Body of pancreas (tissue), 4 donors: Measurements from ENCODE around the gene CRIP1. TPM values are rescaled to one million over a fixed set of nuclear protein-coding genes. Genes with fewer than 3 reads are reported as not detected.

Experiments
- ATAC-seq: fragments of 150-250 bp; one replicate; pipeline ENCODE4 v1.9.1; 2016
- DNase-seq, 4 donors: peaks; one replicate each; pipeline ENCODE4 v3.0.0-alpha.2; 2019
- H3K27ac ChIP-seq, 4 donors: fragments of 200-600 bp; sonication (generic); 1 replicate in 3 of 4; 2 replicates in 1 of 4; pipeline versions ENCODE4 v1.5.1 to v1.6.1; 2016 to 2019; ENCODE audit warnings: mild to moderate bottlenecking in 1 of 4, mixed read lengths in 1 of 4, moderate library complexity in 1 of 4
- H3K27me3 ChIP-seq, 2 donors: fragments of 200-600 bp; sonication (generic); one replicate each; pipeline ENCODE4 v1.6.0; 2016; ENCODE audit warnings: mild to moderate bottlenecking in 1 of 2
- H3K36me3 ChIP-seq, 2 donors: fragments of 200-600 bp; sonication (generic); replicated peaks in 1 of 2; 2 replicates each; pipeline ENCODE4 v1.5.1; 2016; ENCODE audit warnings: low read depth in 2 of 2; ENCODE audit not compliant: insufficient read depth in 1 of 2
- H3K4me1 ChIP-seq: fragments of 200-600 bp; sonication (generic); one replicate; pipeline ENCODE4 v1.6.0; 2016
- H3K4me3 ChIP-seq, 2 donors: fragments of 200-600 bp; sonication (generic); 1 replicate in 1 of 2; 2 replicates in 1 of 2; pipeline ENCODE4 v1.5.1; 2016 to 2019
- H3K9me3 ChIP-seq, 3 donors: fragments of 200-600 bp; sonication (generic); 1 replicate in 2 of 3; 2 replicates in 1 of 3; pipeline ENCODE4 v1.5.1; 2016
- CTCF ChIP-seq, 7 experiments: fragments of 450-650 bp in 4 of 7; fragments of 200-600 bp in 3 of 7; sonication (generic) in 3 of 7; IDR thresholded peaks; one replicate each; pipeline ENCODE4 v1.5.1; 2016 to 2019; ENCODE audit warnings: antibody characterized with exemption in 7 of 7
- POLR2A ChIP-seq, 3 donors: fragments of 450-650 bp; IDR thresholded peaks; one replicate each; pipeline ENCODE4 v1.6.1; 2016; ENCODE audit warnings: antibody characterized with exemption in 3 of 3, mild to moderate bottlenecking in 2 of 3
- WGBS, 2 donors: methylation state at CpG; one replicate each; pipeline ENCODE4 v1.1.5; 2017; 5-methylcytosine and 5-hydroxymethylcytosine counted together
- intact Hi-C: fragments of 100-400 bp; cut with DNase I; formaldehyde crosslinking; loops from one replicate; pipeline ENCODE4 v1.15.1; 2023
- total RNA-seq, 2 donors: library from RNA; depleted of rRNA; stranded (reverse); fragments of >200 nt; gene quantifications; one replicate each; pipeline ENCODE4 v1.1.0, GENCODE V29; 2016

The CRIP1 gene
- total RNA-seq, 2 donors from 2014 or later: 2.6 to 5.4 TPM

DNA sequence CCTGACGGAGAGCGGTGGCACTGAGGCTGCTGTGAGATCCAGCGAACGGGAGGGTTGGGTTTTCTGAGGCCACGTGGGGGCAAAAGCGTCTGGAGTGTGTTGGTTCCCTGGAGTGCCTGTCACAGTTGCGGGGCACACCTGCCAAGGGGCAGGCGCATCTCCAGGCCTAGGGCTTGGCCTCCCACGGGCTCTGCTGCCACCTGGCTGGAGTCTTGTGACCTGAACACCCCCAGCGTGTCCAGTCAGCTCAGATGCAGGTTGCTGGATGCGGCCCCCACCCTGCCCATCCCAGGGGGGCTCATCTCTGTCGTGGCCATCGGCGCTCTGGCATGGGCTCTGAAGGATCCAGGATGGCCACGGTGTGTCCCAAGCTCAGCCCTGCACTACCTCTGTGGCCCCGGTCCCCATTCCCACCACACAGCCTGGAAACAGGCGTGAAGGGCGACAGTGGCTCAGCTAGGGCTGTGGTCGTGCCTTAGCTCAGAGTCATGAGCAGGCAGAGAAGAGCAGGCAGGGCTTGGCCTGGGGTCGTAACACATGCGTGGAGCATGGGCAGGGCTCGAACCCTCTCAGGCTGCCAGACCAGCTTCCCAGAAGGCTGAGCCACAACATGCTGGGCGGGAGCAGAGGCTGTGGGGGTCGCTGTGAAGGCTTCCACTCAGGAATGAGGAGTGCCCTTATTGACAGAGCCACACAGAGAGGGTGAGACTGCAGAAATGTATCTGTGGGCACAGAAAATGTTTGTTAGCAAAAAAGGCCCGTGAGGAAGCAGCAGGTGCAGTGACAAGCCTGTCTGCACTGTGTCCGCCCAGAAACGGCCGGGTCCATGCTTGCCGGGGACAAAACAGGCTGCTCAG is 35.6 kb upstream of the CRIP1 start:
- no peak for DNase-seq
- peaks cover 0 to 7% of the 10 kb centered on the region in 2 donors for H3K36me3 ChIP-seq

DNA sequence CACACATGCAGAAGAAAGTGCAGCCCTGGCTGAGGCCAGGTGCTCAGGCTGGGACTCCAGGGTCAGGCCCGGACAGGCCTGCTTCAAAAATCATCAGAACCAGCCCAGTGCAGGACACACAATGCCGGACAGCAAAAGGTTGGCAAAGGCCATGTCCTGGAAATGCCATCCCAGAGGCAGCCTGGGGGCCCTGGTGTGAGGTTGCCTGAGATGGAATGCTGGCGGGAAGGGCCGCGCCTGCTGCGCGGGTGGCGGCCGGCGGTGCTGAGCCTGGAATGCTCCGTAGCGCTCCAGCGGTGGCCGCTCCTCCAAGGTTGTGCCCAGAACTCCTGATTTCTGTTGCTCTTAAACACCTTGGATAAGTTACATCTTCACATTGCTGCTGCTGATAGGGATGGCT is 33.7 kb upstream of the CRIP1 start:
- H3K36me3 ChIP-seq: peaks cover 0 to 7% of the 10 kb centered on the region in 2 donors
- no peak for TF ChIP-seq CTCF (IDR thresholded peaks at IDR 0.05)
- no peak for TF ChIP-seq POLR2A (IDR thresholded peaks at IDR 0.05)
- intact Hi-C loops: no loop called here
- 83 to 93% methylated on average over 1 to 14 of the region's 14 CpGs for WGBS, 2 donors
- H3K4me3 ChIP-seq: no peak overlapping the region
- H3K9me3 ChIP-seq: no peaks in the 10 kb centered on the region
- H3K4me1 ChIP-seq: peaks cover 11% of the 10 kb centered on the region
- ATAC-seq (no peak), DNase-seq (no peak)
- no peaks in the 10 kb centered on the region for H3K27me3 ChIP-seq
- no peak overlapping the region for H3K27ac ChIP-seq

More for the DNA sequence above, 35.6 kb upstream of the CRIP1 start:
- no peak for TF ChIP-seq CTCF (IDR thresholded peaks at IDR 0.05)
- Histone ChIP-seq H3K27me3 (no peaks in the 10 kb centered on the region), H3K4me1 (peaks cover 11% of the 10 kb centered on the region), H3K9me3 (no peaks in the 10 kb centered on the region), H3K27ac (no peak overlapping the region), H3K4me3 (no peak overlapping the region)
- ATAC-seq: no peak
- WGBS, 2 donors: 91 to 93% methylated on average over 5 to 28 of the region's 29 CpGs
- intact Hi-C loops: no loop called here

DNA sequence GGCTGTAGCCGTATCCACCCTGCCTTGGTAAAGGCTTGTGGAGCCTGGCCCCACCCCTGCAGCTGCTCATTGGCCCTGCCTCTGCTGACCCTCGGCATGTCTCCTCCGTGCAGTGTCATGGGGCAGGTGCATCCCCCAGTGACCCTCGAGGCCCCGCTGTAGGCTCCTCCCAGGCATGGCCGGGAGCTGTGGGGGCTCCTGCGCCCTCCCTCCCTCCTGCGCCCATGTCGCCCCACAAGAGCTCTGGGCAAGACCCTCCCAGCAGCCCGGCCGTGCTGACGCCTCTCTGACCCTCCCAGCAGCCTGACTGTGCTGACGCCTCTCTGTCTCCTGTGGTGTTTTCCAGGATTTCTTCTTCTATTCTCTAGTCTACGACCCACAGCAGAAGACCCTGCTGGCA is 32.8 kb upstream of the CRIP1 start:
- H3K27ac ChIP-seq: no peak overlapping the region
- no peak for TF ChIP-seq POLR2A (IDR thresholded peaks at IDR 0.05)
- TF ChIP-seq CTCF (IDR thresholded peaks at IDR 0.05): no peak
- no peaks in the 10 kb centered on the region for H3K9me3 ChIP-seq
- H3K36me3 ChIP-seq: peaks cover 0 to 7% of the 10 kb centered on the region in 2 donors
- intact Hi-C loops: no loop called here
- no peak overlapping the region for H3K4me3 ChIP-seq
- peaks cover 5% of the 10 kb centered on the region for H3K4me1 ChIP-seq
- ATAC-seq (no peak), DNase-seq (no peak)
- no peaks in the 10 kb centered on the region for H3K27me3 ChIP-seq
- WGBS, 2 donors: 89 to 96% methylated on average over 10 to 14 of the region's 14 CpGs

- no peaks in the 10 kb centered on the region for H3K4me1 ChIP-seq
- H3K36me3 ChIP-seq: peaks cover 0 to 7% of the 10 kb centered on the region in 2 donors
- TF ChIP-seq POLR2A (IDR thresholded peaks at IDR 0.05) (no peak), CTCF (IDR thresholded peaks at IDR 0.05) (no peak)
- no peak overlapping the region for H3K4me3 ChIP-seq
- DNase-seq (no peak), ATAC-seq (no peak)
- no peaks in the 10 kb centered on the region for H3K9me3 ChIP-seq
- WGBS, 2 donors: 91 to 92% methylated on average over 7 to 22 of the region's 22 CpGs
- H3K27ac ChIP-seq: no peak overlapping the region
- H3K27me3 ChIP-seq: no peaks in the 10 kb centered on the region
- intact Hi-C loops: no loop called here
Measured at GRCh38 chr14:105455086-105455640, 31.5 kb upstream of the CRIP1 start.
